Measurements from ENCODE around the gene CCDC50. TPM values are rescaled to one million over a fixed set of nuclear protein-coding genes. Genes with fewer than 3 reads are reported as not detected.

Gene CCDC50
- total and polyA plus RNA-seq, 2 donors (not counting 3 experiments of a cell fraction or from before 2014, with no cell fraction given), result 44.4 to 137 TPM

GRCh38 chr3:191283400-191283799, 45.8 kb upstream of the CCDC50 start:
- BruUV-seq (replicated peaks), result no TSS peak
- H2AFZ ChIP-seq (ENCODE audit: low read depth, low read length), result no peak overlapping the region
- no peak overlapping the region for H3K9ac ChIP-seq (replicated peaks; ENCODE audit: extremely low read depth, insufficient read depth, low read length)
- no peak overlapping the region for H3K4me2 ChIP-seq (ENCODE audit: insufficient read depth, low read length)
- H4K20me1 ChIP-seq (replicated peaks; ENCODE audit: control insufficient read depth, extremely low read depth, insufficient read depth, low read length), result no peaks in the 10 kb centered on the region
- POLR2A ChIA-PET, result no interaction called here
- H3K27ac ChIP-seq (ENCODE audit: insufficient read depth, low read depth, low read length), result no peak overlapping the region
- TF ChIP-seq EZH2 (IDR thresholded peaks at IDR 0.05; ENCODE audit: borderline replicate concordance, low read depth, low read length, severe bottlenecking) (no peak), POLR2AphosphoS5 (IDR thresholded peaks at IDR 0.05; ENCODE audit: insufficient read depth, low read depth, low read length) (no peak), MYC (IDR thresholded peaks at IDR 0.05; ENCODE audit: low read depth, low read length) (no peak), GATA2 (IDR thresholded peaks at IDR 0.05; ENCODE audit: insufficient read depth, insufficient read length, low read depth, low read length) (no peak), JUN (IDR thresholded peaks at IDR 0.05; ENCODE audit: borderline replicate concordance, insufficient read depth, insufficient read length, low read depth) (no peak), FOS (IDR thresholded peaks at IDR 0.05; ENCODE audit: borderline replicate concordance, insufficient read depth, low read length) (no peak), POLR2A (IDR thresholded peaks at IDR 0.05; ENCODE audit: low read depth, low read length) (no peak)
- TF ChIP-seq, protein P1, sequence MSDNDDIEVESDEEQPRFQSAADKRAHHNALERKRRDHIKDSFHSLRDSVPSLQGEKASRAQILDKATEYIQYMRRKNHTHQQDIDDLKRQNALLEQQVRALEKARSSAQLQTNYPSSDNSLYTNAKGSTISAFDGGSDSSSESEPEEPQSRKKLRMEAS (IDR thresholded peaks at IDR 0.05; ENCODE audit: insufficient read depth, insufficient read length), result no peak
- TF ChIP-seq, protein P2, sequence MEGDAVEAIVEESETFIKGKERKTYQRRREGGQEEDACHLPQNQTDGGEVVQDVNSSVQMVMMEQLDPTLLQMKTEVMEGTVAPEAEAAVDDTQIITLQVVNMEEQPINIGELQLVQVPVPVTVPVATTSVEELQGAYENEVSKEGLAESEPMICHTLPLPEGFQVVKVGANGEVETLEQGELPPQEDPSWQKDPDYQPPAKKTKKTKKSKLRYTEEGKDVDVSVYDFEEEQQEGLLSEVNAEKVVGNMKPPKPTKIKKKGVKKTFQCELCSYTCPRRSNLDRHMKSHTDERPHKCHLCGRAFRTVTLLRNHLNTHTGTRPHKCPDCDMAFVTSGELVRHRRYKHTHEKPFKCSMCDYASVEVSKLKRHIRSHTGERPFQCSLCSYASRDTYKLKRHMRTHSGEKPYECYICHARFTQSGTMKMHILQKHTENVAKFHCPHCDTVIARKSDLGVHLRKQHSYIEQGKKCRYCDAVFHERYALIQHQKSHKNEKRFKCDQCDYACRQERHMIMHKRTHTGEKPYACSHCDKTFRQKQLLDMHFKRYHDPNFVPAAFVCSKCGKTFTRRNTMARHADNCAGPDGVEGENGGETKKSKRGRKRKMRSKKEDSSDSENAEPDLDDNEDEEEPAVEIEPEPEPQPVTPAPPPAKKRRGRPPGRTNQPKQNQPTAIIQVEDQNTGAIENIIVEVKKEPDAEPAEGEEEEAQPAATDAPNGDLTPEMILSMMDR (IDR thresholded peaks at IDR 0.05; ENCODE audit: extremely low read depth in 1 of 2, insufficient read depth in 1 of 2, low read depth in 1 of 2, low read length in 2 of 2), result no peak
- H3K79me2 ChIP-seq (ENCODE audit: control insufficient read depth, insufficient read depth, low read length), result no peaks in the 10 kb centered on the region
- intact Hi-C loops (cut with micrococcal nuclease) (no loop called here), dilution Hi-C loops (cut with MboI; ENCODE audit: extremely low pct_ligation_motif_present, low sequenced_read_pairs) (no loop called here)
- H3K27me3 ChIP-seq (ENCODE audit: control insufficient read depth in 2 of 2, insufficient read depth in 2 of 2, low read length in 2 of 2), result no peaks in the 10 kb centered on the region
- H3K4me1 ChIP-seq (ENCODE audit: control insufficient read depth, extremely low read depth, insufficient read depth, low read length), result no peaks in the 10 kb centered on the region
- no peaks in the 10 kb centered on the region for H3K36me3 ChIP-seq (ENCODE audit: control insufficient read depth in 2 of 2, extremely low read depth in 1 of 2, insufficient read depth in 2 of 2, low read length in 2 of 2)
- H3K9me3 ChIP-seq (replicated peaks; ENCODE audit: control insufficient read depth, insufficient read depth, low read length), result no peaks in the 10 kb centered on the region
- CTCF ChIA-PET, result no interaction called here
- no peak overlapping the region for H3K4me3 ChIP-seq (replicated peaks in 1 of 3; ENCODE audit: insufficient read depth in 1 of 3, low read depth in 1 of 3, low read length in 3 of 3)
- no peaks in the 10 kb centered on the region for H3K9me1 ChIP-seq (replicated peaks; ENCODE audit: control insufficient read depth, extremely low read depth, insufficient read depth, low read length)
- DNase-seq (ENCODE audit: low read depth, low spot score), result no peak
- FAIRE-seq, result no peak

Measured in endothelial cell of umbilical vein (primary cell).